ENCODE results near the gene NCS1.
A peak's percentile ranks its signal among the peaks of the same experiment; 100 is the strongest.

NCS1 gene

DNA sequence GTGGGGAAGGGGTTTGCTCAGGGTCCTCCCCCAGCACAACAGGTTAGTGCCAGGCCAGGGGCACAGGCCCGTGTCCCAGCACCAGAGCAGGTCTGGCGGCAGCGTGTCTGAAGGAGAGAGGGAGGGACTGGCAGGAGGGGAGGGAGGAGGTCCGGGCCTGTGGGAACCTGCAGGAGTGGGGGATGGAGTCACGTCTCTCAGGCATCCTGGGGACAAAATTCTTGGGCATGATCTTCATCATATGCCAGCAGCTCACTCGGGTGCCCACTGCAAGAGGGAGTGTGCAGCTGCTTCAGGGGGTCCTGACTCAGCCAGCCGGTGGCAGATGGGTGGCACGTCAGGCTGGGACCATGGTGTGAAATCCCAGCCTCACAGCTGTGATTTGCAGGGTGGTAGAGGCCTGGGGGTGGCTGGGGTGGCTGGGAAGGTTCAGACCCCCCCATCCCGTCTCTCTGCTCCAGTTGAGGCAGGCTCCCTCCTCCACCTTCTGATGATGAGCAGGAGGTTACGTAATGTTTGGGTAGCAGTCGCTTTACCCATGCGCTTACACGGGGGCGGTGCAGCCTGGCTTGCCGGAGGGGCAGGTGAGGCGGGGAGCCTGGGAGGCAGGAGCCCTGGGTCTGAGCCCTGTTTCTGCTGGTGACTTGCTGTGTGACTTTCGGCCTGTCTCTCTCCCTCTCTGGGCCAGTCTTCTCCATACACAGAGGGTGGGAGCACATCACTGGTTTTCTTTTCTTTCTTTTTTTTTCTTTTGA, 40.5 kb downstream of the NCS1 start:
- DNase-seq (ENCODE audit: low read depth in 2 of 2), result no peak

- no peak for DNase-seq (ENCODE audit: low read depth in 2 of 2)
Measured at GRCh38 chr9:130213911-130214761, 41.9 kb downstream of the NCS1 start.

- no peak for DNase-seq (ENCODE audit: low read depth in 2 of 2)
Measured at GRCh38 chr9:130214776-130215340, 42.7 kb downstream of the NCS1 start.

- no peak for DNase-seq (ENCODE audit: low read depth in 2 of 2)
Measured at GRCh38 chr9:130215341-130216119, 43.3 kb downstream of the NCS1 start.

DNA sequence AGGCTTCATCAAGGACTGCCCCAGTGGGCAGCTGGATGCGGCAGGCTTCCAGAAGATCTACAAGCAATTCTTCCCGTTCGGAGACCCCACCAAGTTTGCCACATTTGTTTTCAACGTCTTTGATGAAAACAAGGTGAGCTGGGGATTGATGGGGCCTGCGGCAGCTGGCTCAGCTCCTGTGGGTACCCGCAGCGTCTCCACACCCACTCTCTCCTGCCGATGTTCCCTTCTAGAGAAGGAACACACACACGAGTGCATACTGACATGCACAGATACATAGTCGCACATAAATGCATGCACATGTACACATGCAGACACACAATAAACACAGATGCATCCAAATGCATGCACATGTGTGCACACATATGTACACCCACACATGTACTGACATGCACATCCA, 45.6 kb downstream of the NCS1 start:
- DNase-seq (ENCODE audit: low read depth in 2 of 2), result no peak

DNA sequence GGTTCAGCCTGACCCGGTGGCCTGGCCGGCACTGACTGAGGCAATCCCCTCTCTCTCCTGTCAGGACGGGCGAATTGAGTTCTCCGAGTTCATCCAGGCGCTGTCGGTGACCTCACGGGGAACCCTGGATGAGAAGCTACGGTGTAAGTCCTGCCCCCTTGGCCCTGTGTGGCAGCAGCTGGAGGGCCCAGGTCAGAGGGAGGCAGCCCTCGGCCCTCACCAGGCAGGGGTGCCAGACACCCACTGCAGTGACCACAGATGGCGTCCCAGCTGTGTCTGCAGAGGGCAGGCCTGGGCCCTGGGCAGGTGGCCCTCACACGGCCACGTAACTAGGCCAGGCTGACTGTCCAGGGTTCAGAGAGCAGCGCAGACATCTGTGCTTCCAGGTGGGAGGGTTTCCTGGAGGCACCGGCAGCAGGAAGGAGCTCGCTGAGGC, 47.5 kb downstream of the NCS1 start:
- DNase-seq (ENCODE audit: low read depth in 2 of 2), result no peak

DNA sequence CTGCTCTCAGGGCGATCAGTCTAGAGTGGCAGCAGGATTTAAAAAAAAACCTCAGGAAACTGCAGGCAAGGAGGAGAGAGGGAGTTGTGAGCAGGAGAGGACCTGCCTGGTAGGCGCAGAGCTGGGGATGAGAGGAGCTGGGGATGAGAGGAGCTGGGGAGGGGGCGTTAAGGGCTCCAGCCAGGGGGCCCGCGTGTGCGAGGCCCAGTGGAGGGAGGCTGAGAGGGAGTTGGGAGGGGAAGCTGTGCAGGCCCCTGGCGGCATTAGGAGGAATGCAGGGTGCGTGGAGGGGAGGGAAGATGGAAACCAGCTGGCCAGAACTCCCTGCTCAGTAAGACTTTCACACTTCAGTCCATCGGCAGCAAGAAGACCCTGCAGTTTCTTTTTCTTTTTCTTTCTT, 48.1 kb downstream of the NCS1 start:
- no peak for DNase-seq (ENCODE audit: low read depth in 2 of 2)

DNA sequence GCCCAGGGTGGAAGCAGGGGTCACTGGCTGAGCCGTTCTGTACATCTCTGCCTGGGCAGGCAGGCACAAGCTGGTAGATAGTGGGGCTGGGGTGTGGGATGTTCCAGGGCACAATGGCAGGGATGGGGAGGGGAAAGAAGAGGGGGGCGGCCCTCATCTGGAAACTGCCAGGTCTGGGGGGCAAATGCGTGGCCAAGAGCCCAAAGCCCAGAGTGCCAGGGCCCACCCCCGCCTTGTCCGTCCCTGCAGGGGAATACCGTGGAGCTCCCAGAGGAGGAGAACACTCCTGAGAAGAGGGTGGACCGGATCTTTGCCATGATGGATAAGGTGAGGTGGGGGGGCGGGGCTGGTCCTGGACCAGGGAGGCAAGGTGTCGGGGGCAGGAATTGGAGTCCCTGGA, 50.6 kb downstream of the NCS1 start:
- DNase-seq (ENCODE audit: low read depth in 2 of 2), result no peak

- DNase-seq (ENCODE audit: low read depth in 2 of 2), result no peak
Measured at GRCh38 chr9:130225071-130225470, 52.9 kb downstream of the NCS1 start.

- DNase-seq (ENCODE audit: low read depth in 2 of 2), result no peak
Measured at GRCh38 chr9:130225586-130225985, 53.4 kb downstream of the NCS1 start.

GRCh38 chr9:130226112-130226511, 53.9 kb downstream of the NCS1 start:
- no peak for DNase-seq (ENCODE audit: low read depth in 2 of 2)

GRCh38 chr9:130227833-130228232, 55.6 kb downstream of the NCS1 start:
- DNase-seq (ENCODE audit: low read depth in 2 of 2), result no peak

- no peak for DNase-seq (ENCODE audit: low read depth in 2 of 2)
Measured at GRCh38 chr9:130229759-130230158, 57.6 kb downstream of the NCS1 start.

DNA sequence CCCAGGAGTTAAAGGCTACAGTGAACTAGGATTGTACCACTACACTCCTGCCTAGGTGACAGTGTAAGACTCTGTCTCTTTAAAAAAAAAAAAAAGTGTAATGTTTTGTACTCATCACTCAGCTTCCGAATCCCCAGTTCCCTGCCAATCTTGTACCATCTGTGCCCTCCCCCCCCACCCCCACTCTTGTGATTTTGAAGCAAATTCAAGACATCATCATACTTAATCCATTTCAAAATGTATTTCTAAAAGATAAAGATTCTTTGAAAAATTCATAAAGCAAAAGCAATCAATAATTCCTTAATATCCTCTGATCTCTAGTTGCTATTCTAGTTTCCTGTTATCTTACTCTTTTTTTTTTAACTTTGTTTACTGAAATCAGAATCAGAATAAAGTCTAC, 58.4 kb downstream of the NCS1 start:
- DNase-seq (ENCODE audit: low read depth in 2 of 2), result no peak

GRCh38 chr9:130232899-130233586, 60.8 kb downstream of the NCS1 start:
- DNase-seq (ENCODE audit: low read depth in 2 of 2), result no peak

DNA sequence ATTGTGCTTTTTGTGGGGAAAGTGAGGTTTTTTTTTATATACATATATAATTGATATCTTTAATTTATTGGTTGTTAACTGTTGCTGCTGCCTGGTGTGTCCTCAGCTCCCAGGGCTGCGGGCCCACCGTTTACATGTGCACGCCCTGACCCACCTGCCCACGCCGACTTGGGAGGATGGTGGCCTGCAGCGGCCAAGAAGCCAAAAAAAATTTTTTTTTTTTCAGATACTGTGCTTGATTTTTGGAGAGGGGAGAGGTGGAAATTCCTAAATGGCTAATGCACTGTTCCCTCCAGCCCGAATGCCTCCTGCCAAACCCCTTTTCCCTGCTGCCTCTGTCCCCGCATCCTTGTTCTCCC, 61.4 kb downstream of the NCS1 start:
- no peak for DNase-seq (ENCODE audit: low read depth in 2 of 2)

GRCh38 chr9:130234340-130235260, 62.4 kb downstream of the NCS1 start:
- no peak for DNase-seq (ENCODE audit: low read depth in 2 of 2)

GRCh38 chr9:130235558-130236435, 63.6 kb downstream of the NCS1 start:
- DNase-seq (ENCODE audit: low read depth in 2 of 2), result peak; percentile 39 to 64

- DNase-seq (ENCODE audit: low read depth in 2 of 2), result no peak
Measured at GRCh38 chr9:130236436-130236985, 64.3 kb downstream of the NCS1 start.
